MM.1S (cell line): ENCODE data around the gene RAB8A.

ENCODE experiments used
- DNase-seq: peaks from one replicate; pipeline ENCODE4 v3.0.0-alpha.2; 2015
- H2AFZ ChIP-seq: fragments of 300-600 bp; sonication (generic); 2 replicates; pipeline ENCODE4 v1.6.0; 2016; ENCODE audit warnings: antibody characterized with exemption, low read length
- H3F3A ChIP-seq: fragments of 300-600 bp; sonication (generic); 2 replicates; pipeline ENCODE4 v1.6.1; 2016; ENCODE audit warnings: mild to moderate bottlenecking, antibody characterized with exemption, low read length, moderate library complexity, mixed read lengths; ENCODE audit not compliant: insufficient read depth
- H3K27ac ChIP-seq: fragments of 300-600 bp; sonication (generic); 2 replicates; pipeline ENCODE4 v1.5.1; 2016; ENCODE audit warnings: mild to moderate bottlenecking, low read length
- H3K27me3 ChIP-seq: fragments of 300-600 bp; sonication (generic); replicated peaks from 2 replicates; pipeline ENCODE4 v1.6.0; 2016; ENCODE audit warnings: low read length; ENCODE audit not compliant: insufficient read depth
- H3K36me3 ChIP-seq: fragments of 300-600 bp; sonication (generic); replicated peaks from 2 replicates; pipeline ENCODE4 v1.6.1; 2016; ENCODE audit warnings: mild to moderate bottlenecking, low read length, mixed read lengths; ENCODE audit not compliant: insufficient read depth
- H3K4me1 ChIP-seq: fragments of 300-600 bp; sonication (generic); 2 replicates; pipeline ENCODE4 v1.6.1; 2016; ENCODE audit warnings: low read length, mixed read lengths
- H3K4me2 ChIP-seq: fragments of 300-600 bp; sonication (generic); 2 replicates; pipeline ENCODE4 v1.6.0; 2016; ENCODE audit warnings: low read depth, low read length
- H3K4me3 ChIP-seq: fragments of 300-600 bp; sonication (generic); 2 replicates; pipeline ENCODE4 v1.5.1; 2016; ENCODE audit warnings: low read length, mixed read lengths
- H3K79me2 ChIP-seq: fragments of 300-600 bp; sonication (generic); 2 replicates; pipeline ENCODE4 v1.6.1; 2016; ENCODE audit warnings: mixed run types, low read length, mixed read lengths
- H3K9ac ChIP-seq: fragments of 300-600 bp; sonication (generic); 2 replicates; pipeline ENCODE4 v1.6.1; 2016; ENCODE audit warnings: low read length, mixed read lengths
- H3K9me2 ChIP-seq: fragments of 300-600 bp; sonication (generic); replicated peaks from 2 replicates; pipeline ENCODE4 v1.6.1; 2016; ENCODE audit warnings: mild to moderate bottlenecking, low read length, mixed read lengths; ENCODE audit not compliant: insufficient read depth
- H3K9me3 ChIP-seq: fragments of 300-600 bp; sonication (generic); replicated peaks from 2 replicates; pipeline ENCODE4 v1.6.1; 2016; ENCODE audit warnings: mild to moderate bottlenecking, low read length, mixed read lengths; ENCODE audit not compliant: insufficient read depth
- H4K20me1 ChIP-seq: fragments of 300-600 bp; sonication (generic); 2 replicates; pipeline ENCODE4 v1.6.1; 2016; ENCODE audit warnings: mild to moderate bottlenecking, low read length, moderate library complexity, mixed read lengths; ENCODE audit not compliant: insufficient read depth
- EZH2 ChIP-seq: fragments of 300-600 bp; sonication (generic); optimal IDR thresholded peaks from 2 replicates; pipeline ENCODE3; 2017; ENCODE audit warnings: low read depth, mild to moderate bottlenecking, antibody characterized with exemption, low read length, mixed read lengths
- EZH2phosphoT487 ChIP-seq: fragments of 300-600 bp; sonication (generic); IDR thresholded peaks from 2 replicates; pipeline ENCODE4 v1.6.1; 2018; ENCODE audit warnings: antibody characterized with exemption, low read length
- TF ChIP-seq, protein P1 (sequence below): fragments of 300-600 bp; sonication (generic); IDR thresholded peaks from 2 replicates; pipeline ENCODE4 v1.5.1; 2016; ENCODE audit warnings: antibody characterized with exemption, low read length, mixed read lengths

The RAB8A gene

DNA sequence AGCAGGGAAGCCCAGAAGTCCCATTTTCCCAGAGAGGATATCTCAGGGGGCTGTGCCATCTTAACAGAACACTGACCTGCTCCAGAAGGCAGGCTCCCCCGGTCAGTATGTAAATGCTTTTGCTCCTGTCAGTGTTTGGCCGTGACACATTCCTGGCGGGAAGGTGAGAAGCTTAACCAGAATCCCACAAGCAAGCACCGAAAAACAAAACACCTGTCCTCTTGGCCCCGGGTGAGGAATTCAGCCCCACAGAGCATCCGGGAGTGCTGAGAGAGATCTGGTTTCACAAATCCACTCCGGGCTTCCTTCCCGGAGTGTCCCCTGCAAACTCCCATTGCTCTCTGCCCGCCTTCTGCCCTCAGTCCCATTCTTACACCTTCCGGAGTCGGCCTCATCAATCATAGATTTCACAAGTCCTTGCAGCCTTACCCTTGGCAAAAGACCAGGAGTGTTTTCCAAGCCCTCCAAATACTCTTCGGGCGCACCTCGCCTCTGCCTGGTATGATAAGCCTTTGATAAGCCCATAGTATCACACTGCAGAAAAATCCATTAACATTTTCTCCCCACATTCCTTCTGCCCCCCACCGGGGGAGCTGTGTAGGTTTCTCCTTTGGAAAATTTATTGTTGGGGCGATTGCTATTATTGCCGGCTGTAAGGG lies 23.2 kb upstream of the RAB8A start:
- Histone ChIP-seq H2AFZ (no peak overlapping the region), H3K79me2 (peaks cover 92% of the 10 kb centered on the region), H3K27me3 (no peaks in the 10 kb centered on the region), H3K4me3 (no peak overlapping the region), H3K4me2 (no peak overlapping the region), H3K9me3 (no peaks in the 10 kb centered on the region), H4K20me1 (no peaks in the 10 kb centered on the region), H3K27ac (no peak overlapping the region), H3K4me1 (peaks cover 4% of the 10 kb centered on the region; the same call in 1 of the 2 replicates), H3K9me2 (no peaks in the 10 kb centered on the region), H3K36me3 (peaks cover 16% of the 10 kb centered on the region), H3F3A (peaks cover 20% of the 10 kb centered on the region), H3K9ac (no peak overlapping the region)
- DNase-seq: no peak
- TF ChIP-seq, protein P1, sequence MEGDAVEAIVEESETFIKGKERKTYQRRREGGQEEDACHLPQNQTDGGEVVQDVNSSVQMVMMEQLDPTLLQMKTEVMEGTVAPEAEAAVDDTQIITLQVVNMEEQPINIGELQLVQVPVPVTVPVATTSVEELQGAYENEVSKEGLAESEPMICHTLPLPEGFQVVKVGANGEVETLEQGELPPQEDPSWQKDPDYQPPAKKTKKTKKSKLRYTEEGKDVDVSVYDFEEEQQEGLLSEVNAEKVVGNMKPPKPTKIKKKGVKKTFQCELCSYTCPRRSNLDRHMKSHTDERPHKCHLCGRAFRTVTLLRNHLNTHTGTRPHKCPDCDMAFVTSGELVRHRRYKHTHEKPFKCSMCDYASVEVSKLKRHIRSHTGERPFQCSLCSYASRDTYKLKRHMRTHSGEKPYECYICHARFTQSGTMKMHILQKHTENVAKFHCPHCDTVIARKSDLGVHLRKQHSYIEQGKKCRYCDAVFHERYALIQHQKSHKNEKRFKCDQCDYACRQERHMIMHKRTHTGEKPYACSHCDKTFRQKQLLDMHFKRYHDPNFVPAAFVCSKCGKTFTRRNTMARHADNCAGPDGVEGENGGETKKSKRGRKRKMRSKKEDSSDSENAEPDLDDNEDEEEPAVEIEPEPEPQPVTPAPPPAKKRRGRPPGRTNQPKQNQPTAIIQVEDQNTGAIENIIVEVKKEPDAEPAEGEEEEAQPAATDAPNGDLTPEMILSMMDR: peak; percentile 9; the same call in 1 of the 2 replicates
- TF ChIP-seq EZH2phosphoT487 (no peak), EZH2 (no peak)

DNA sequence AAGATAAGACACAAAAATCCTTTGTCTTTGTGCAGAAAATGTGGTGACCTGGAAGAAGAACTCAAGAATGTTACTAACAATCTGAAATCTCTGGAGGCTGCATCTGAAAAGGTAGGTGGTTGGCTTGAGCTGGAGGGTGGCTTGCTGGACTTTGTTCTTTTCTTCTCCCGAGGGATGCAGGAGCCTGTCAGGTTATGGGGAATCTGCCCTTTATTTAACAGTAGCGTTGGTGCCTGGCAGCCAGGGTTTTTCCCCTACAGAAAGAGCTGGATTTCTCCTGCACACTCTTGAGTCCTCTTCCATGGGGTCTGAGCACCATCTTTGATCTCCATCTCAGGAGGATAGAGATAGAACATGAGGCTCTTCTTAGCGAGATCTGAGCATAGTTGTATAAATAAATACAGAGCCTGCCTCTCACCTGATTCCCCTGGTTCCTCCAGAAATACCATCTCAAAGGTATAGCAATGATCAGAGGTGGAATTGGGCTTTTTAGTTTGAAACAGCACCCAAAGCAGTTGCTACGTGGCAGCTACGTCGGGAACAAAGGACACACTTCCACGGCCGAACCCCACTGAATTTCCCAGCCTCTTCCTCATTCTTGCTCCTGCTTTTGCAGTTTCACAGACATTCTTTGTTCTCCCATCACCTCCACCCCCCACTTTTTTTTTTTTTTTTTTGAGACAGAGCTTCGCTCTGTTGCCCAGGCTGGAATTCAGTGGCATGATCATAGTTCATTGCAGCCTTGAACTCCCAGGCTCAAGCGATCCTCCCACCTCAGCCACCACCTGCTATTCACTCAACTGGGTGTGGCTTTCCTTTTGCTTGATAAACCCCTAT lies 22.5 kb upstream of the RAB8A start:
- Histone ChIP-seq H3K9me2 (no peaks in the 10 kb centered on the region), H2AFZ (no peak overlapping the region), H3K9me3 (no peaks in the 10 kb centered on the region), H3K27ac (no peak overlapping the region), H3K79me2 (peaks cover 89% of the 10 kb centered on the region), H3K27me3 (no peaks in the 10 kb centered on the region), H3K4me3 (no peak overlapping the region), H3K4me2 (no peak overlapping the region), H3F3A (peaks cover 20% of the 10 kb centered on the region), H3K9ac (no peak overlapping the region), H3K36me3 (peaks cover 19% of the 10 kb centered on the region), H3K4me1 (peaks cover 4% of the 10 kb centered on the region; the same call in 1 of the 2 replicates), H4K20me1 (no peaks in the 10 kb centered on the region)
- TF ChIP-seq EZH2phosphoT487 (no peak), EZH2 (no peak)
- no peak for DNase-seq

DNA sequence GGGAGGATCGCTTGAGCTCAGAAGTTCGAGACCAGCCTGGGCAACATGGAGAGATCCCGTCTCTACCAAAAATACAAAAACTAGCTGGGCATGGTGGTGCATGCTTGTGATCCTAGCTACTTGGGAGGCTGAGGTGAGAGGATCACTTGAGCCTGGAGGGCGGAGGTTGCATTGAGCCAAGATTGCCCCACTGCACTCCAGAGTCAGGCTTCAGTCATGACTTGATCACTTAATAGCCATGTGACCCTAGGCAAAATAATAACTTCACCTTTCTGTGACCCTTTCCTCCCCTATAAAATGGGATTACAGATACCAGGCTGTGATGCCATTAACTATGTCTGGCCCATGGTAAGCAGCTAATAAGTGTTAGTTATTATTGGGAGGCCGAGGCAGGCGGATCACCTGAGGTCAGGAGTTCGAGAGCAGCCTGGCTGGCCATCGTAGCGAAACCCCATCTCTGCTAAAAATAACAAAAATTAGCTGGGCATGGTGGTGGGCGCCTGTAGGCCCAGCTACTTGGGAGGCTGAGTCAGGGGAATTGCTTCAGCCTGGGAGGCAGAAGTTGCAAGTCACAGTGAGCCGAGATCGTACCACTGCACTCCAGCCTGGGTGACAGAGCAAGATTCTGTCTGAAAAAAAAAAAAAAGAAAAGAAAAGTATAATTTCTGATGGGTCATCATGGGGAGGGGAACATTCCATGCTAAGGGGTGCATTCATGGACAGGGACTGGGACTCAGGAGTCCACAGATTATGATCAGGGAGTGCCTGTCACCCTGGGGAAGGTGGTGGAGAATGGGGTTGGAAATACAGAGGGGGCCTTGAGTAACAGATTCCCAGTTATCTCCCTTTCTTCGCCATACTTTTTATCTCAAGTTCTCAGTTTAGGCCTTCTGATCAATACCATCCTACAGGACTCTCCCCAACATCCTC lies 19.9 kb upstream of the RAB8A start:
- Histone ChIP-seq H3K9me3 (no peaks in the 10 kb centered on the region), H3K4me2 (no peak overlapping the region), H3K9ac (no peak overlapping the region), H3K27ac (no peak overlapping the region), H3F3A (peaks cover 9% of the 10 kb centered on the region), H4K20me1 (no peaks in the 10 kb centered on the region), H3K9me2 (no peaks in the 10 kb centered on the region), H3K27me3 (no peaks in the 10 kb centered on the region), H3K4me1 (peaks cover under 1% of the 10 kb centered on the region; the same call in 1 of the 2 replicates), H2AFZ (no peak overlapping the region), H3K4me3 (no peak overlapping the region), H3K79me2 (peaks cover 85% of the 10 kb centered on the region), H3K36me3 (peaks cover 36% of the 10 kb centered on the region)
- DNase-seq: no peak
- TF ChIP-seq EZH2 (no peak), EZH2phosphoT487 (no peak)
- TF ChIP-seq, protein P1: no peak
